Uterus (tissue), 4 donors: ENCODE data around the gene SLC16A12. TPM values are rescaled to one million over a fixed set of nuclear protein-coding genes. Genes with fewer than 3 reads are reported as not detected.

ENCODE experiments used
- DNase-seq, 2 donors: peaks; one replicate each; pipeline ENCODE4 v3.0.0-alpha.2; 2019 to 2020
- H3K27ac ChIP-seq, 2 donors: fragments of 200-600 bp; sonication (generic); 1 replicate in 1 of 2; 2 replicates in 1 of 2; pipeline ENCODE4 v1.5.1; 2016 to 2018
- H3K27me3 ChIP-seq, 2 donors: fragments of 200-600 bp; sonication (generic); one replicate each; pipeline ENCODE4 v1.5.1; 2018 to 2019; ENCODE audit warnings: control low read depth in 1 of 2
- H3K36me3 ChIP-seq, 2 donors: fragments of 200-600 bp; sonication (generic); one replicate each; pipeline ENCODE4 v1.5.1; 2019; ENCODE audit warnings: control low read depth in 1 of 2
- H3K4me1 ChIP-seq, 2 donors: fragments of 200-600 bp; sonication (generic); one replicate each; pipeline ENCODE4 v1.5.1; 2018 to 2019; ENCODE audit warnings: control low read depth in 1 of 2
- H3K4me3 ChIP-seq, 2 donors: fragments of 200-600 bp; sonication (generic); 1 replicate in 1 of 2; 2 replicates in 1 of 2; pipeline ENCODE4 v1.5.1; 2018 to 2019; ENCODE audit warnings: mild to moderate bottlenecking in 1 of 2
- H3K9me3 ChIP-seq, 2 donors: fragments of 200-600 bp; sonication (generic); one replicate each; pipeline ENCODE4 v1.5.1; 2019; ENCODE audit warnings: control low read depth in 1 of 2
- POLR2A ChIP-seq, 2 donors: fragments of 450-650 bp; IDR thresholded peaks; one replicate each; pipeline ENCODE4 v1.6.1; 2016; ENCODE audit warnings: antibody characterized with exemption in 2 of 2, mild to moderate bottlenecking in 1 of 2, moderate library complexity in 1 of 2
- intact Hi-C: fragments of 100-400 bp; cut with DNase I; formaldehyde crosslinking; loops from one replicate; pipeline ENCODE4 v1.15.1; 2023; ENCODE audit warnings: low total_unique reads
- total RNA-seq, 4 donors: library from RNA; depleted of rRNA in 3 of 4; stranded (reverse); fragments of >200 nt in 3 of 4; gene quantifications; one replicate each; pipeline versions ENCODE4 v1.1.0 to v1.2.4, GENCODE V29; 2014 to 2023
- TF ChIP-seq, protein P1 (sequence below), 4 experiments: fragments of 200-600 bp in 2 of 4; fragments of 450-650 bp in 2 of 4; sonication (generic) in 2 of 4; IDR thresholded peaks; one replicate each; pipeline ENCODE4 v1.5.1; 2016 to 2019; ENCODE audit warnings: antibody characterized with exemption in 4 of 4, mild to moderate bottlenecking in 2 of 4, moderate library complexity in 1 of 4
- donor health status: DM: yes; HTN: yes; CAD: no.

Gene SLC16A12
- total RNA-seq, 4 donors from 2014 or later = 0.26 to 7.4 (median 0.51) TPM

DNA sequence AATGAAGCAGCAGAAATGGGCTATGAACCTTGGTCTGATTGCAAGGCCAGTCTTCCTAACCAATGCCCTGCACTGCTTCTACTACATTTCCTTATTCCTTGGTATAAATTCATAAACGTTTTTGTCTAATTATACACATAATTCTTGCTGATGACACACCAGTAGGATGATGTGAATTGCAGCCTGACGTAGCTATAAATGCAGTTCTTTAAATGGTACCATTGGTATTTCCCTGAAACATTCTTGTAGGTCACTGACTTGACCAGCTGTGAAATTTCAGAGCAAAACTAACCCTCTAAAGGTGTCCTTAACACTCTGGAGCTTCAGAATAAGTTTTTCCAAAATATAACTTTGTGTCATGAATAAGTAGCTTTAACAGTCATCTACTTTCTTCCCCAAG is 70.2 kb downstream of the SLC16A12 start:
- Histone ChIP-seq H3K27ac (no peak overlapping the region), H3K36me3 (no peaks in the 10 kb centered on the region), H3K4me3 (no peak overlapping the region), H3K4me1 (no peaks in the 10 kb centered on the region), H3K9me3 (no peaks in the 10 kb centered on the region), H3K27me3 (no peaks in the 10 kb centered on the region)
- intact Hi-C loops = no loop called here
- no peak for DNase-seq
- TF ChIP-seq, protein P1, sequence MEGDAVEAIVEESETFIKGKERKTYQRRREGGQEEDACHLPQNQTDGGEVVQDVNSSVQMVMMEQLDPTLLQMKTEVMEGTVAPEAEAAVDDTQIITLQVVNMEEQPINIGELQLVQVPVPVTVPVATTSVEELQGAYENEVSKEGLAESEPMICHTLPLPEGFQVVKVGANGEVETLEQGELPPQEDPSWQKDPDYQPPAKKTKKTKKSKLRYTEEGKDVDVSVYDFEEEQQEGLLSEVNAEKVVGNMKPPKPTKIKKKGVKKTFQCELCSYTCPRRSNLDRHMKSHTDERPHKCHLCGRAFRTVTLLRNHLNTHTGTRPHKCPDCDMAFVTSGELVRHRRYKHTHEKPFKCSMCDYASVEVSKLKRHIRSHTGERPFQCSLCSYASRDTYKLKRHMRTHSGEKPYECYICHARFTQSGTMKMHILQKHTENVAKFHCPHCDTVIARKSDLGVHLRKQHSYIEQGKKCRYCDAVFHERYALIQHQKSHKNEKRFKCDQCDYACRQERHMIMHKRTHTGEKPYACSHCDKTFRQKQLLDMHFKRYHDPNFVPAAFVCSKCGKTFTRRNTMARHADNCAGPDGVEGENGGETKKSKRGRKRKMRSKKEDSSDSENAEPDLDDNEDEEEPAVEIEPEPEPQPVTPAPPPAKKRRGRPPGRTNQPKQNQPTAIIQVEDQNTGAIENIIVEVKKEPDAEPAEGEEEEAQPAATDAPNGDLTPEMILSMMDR (IDR thresholded peaks at IDR 0.05) = no peak
- no peak for TF ChIP-seq POLR2A (IDR thresholded peaks at IDR 0.05)

DNA sequence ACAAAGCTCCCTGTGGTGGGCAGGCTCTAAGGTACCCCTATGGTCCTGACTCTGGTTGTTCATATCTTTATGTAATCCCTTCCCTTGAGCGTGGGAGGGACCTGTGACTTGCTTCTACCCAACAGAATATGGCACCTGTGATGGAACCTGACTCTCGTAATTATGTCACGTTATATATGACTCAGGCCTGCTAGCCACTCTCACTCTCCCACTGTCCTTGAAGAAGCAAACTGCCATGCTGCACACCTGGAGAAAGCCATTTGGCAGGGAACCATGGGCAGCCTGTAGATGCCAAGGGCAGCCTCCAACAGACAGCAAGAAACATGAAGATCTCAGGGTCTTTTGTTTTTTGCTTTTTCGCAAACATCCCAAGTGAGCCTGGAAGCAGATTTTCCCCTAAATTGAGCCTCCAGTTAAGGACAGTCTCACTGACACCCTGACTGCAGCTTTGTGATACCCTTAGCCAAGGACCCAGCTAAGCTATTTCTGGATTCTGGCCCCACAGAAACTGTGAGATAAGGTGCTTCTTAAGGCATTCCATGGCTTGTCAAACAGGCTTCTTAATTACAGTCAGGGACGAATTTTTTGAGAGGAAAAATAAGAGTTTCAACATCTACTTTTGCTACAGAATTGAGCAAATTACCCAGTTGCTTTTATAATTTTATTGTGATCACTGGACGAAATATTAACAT is 71.4 kb downstream of the SLC16A12 start:
- no peaks in the 10 kb centered on the region for H3K36me3 ChIP-seq
- intact Hi-C loops = no loop called here

DNA sequence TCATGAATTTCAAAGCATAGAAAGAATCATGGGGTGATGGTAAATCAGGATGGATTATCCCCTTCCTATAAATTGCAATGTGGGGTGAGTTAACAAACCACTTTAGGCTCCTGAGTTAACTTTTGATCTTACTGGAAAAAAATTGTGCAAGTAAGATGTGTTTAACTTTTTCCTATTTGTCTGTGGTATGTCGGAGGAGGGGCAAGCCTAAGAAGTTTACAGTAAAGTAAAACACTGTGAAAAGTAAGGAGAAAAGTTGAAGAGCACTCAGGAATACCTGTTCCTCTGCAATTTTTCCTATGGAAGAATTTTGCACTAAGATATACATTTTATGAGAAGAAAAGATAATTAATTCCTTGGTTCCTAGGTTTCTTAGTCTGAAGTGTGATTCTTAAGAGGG is 76.6 kb downstream of the SLC16A12 start:
- H3K27ac ChIP-seq = no peak overlapping the region
- TF ChIP-seq, protein P1 (IDR thresholded peaks at IDR 0.05) = no peak
- no peak for TF ChIP-seq POLR2A (IDR thresholded peaks at IDR 0.05)
- intact Hi-C loops = loop anchor here (10.0 kb wide), 1 partner anchor 714 kb away; no protein-coding TSS in a partner anchor

More for the DNA sequence above, 71.4 kb downstream of the SLC16A12 start:
- no peak for DNase-seq
- no peaks in the 10 kb centered on the region for H3K4me1 ChIP-seq
- no peak overlapping the region for H3K27ac ChIP-seq
- H3K9me3 ChIP-seq = no peaks in the 10 kb centered on the region
- H3K4me3 ChIP-seq = no peak overlapping the region
- TF ChIP-seq, protein P1 (IDR thresholded peaks at IDR 0.05) = no peak
- no peak for TF ChIP-seq POLR2A (IDR thresholded peaks at IDR 0.05)
- H3K27me3 ChIP-seq = no peaks in the 10 kb centered on the region

DNA sequence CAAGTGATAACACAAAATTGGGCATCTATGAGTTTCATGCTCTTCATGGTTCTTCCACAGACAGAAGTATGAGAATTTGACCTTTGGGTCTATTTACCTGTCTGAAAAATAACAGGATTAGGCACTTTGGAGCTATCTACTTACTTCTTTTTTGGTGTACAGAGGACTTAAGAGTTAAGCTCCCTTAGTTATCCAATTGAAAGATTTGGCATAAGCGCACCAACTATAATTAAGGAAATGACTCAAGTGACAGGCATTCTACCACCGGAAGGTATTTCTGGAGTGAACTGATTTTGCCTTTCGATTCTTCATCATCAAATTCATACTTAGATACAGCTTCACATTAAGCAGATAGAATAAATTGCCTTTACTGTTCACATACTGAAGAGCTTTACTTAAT is 77.1 kb downstream of the SLC16A12 start:
- H3K9me3 ChIP-seq = no peaks in the 10 kb centered on the region
- intact Hi-C loops = loop anchor here (10.0 kb wide), 1 partner anchor 713 kb away; no protein-coding TSS in a partner anchor
- no peak for DNase-seq
- H3K27me3 ChIP-seq = no peaks in the 10 kb centered on the region
- no peaks in the 10 kb centered on the region for H3K36me3 ChIP-seq
- no peaks in the 10 kb centered on the region for H3K4me1 ChIP-seq
- H3K27ac ChIP-seq = no peak overlapping the region
- no peak overlapping the region for H3K4me3 ChIP-seq
- no peak for TF ChIP-seq POLR2A (IDR thresholded peaks at IDR 0.05)
- TF ChIP-seq, protein P1 (IDR thresholded peaks at IDR 0.05) = no peak

More for the DNA sequence above, 76.6 kb downstream of the SLC16A12 start:
- Histone ChIP-seq H3K9me3 (no peaks in the 10 kb centered on the region), H3K27me3 (no peaks in the 10 kb centered on the region), H3K4me1 (no peaks in the 10 kb centered on the region), H3K4me3 (no peak overlapping the region), H3K36me3 (no peaks in the 10 kb centered on the region)
- no peak for DNase-seq

DNA sequence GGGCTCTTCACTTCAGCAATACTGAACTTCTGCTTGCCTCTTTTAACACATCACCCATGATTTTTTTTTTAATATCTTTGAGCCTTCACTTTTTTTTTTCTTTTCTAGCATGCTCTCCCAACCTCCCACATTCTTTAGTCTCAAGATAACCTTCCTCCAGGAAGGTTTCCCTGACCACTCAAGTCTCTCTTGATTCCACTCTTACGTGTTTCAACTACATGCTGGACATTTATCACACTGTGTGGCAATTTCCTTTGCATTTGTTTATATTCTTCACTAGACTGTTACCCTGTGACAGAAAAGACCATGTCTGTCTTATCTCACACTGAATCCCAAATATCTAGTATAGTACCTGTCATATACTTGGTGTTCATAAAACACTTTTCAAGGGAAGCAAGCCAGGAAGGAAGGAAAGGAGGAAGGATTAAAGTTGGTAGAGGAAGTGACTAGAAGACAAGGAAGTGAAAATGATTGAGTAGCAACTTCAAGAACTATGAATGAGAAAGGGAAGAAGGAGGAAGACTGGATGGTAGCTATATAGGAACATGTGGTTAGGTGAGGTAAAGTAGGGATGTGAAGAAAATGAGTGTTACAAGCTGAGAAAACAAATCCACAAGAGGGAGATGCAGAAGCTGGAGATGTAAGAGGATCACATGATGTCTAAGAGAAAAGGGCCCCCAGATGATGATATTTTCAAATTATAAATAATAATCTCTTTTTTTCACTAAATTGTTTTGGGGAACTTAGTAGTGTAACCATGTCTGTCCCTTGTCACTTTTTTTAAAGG is 80.6 kb downstream of the SLC16A12 start:
- intact Hi-C loops = loop anchor here (10.0 kb wide), 1 partner anchor 710 kb away; no protein-coding TSS in a partner anchor
- no peaks in the 10 kb centered on the region for H3K27me3 ChIP-seq
- H3K27ac ChIP-seq = no peak overlapping the region
- TF ChIP-seq, protein P1 (IDR thresholded peaks at IDR 0.05) = no peak
- no peak for DNase-seq
- H3K4me3 ChIP-seq = no peak overlapping the region
- no peaks in the 10 kb centered on the region for H3K4me1 ChIP-seq
- no peaks in the 10 kb centered on the region for H3K9me3 ChIP-seq
- no peaks in the 10 kb centered on the region for H3K36me3 ChIP-seq
